Mesenchymal stem cell (in vitro differentiated cells and primary cell): Measurements from ENCODE around the gene AJAP1.

Source experiments
- DNase-seq: peaks from one replicate; pipeline ENCODE4 v3.0.0-alpha.2; 2013
- H2AFZ ChIP-seq: one replicate; pipeline ENCODE4 v1.6.1; 2013; ENCODE audit warnings: low read depth, mild to moderate bottlenecking, control low read depth, inconsistent platforms, low read length, moderate library complexity
- H2AK5ac ChIP-seq: 2 replicates; pipeline ENCODE4 v1.6.1; 2013; ENCODE audit warnings: low read length, moderate library complexity, mild to moderate bottlenecking, inconsistent platforms; ENCODE audit not compliant: severe bottlenecking
- H2BK120ac ChIP-seq: one replicate; pipeline ENCODE4 v1.6.1; 2013; ENCODE audit warnings: low read depth, mild to moderate bottlenecking, inconsistent platforms, low read length, moderate library complexity
- H2BK12ac ChIP-seq, 2 experiments: one replicate each; pipeline ENCODE4 v1.6.1; 2013; ENCODE audit warnings: inconsistent platforms in 2 of 2, low read length in 2 of 2, mild to moderate bottlenecking in 2 of 2, moderate library complexity in 2 of 2, control low read depth in 1 of 2
- H2BK15ac ChIP-seq: one replicate; pipeline ENCODE4 v1.6.1; 2013; ENCODE audit warnings: mild to moderate bottlenecking, low read depth, inconsistent platforms; ENCODE audit not compliant: poor library complexity, severe bottlenecking
- H2BK5ac ChIP-seq: 2 replicates; pipeline ENCODE4 v1.6.1; 2013; ENCODE audit warnings: low read depth, mild to moderate bottlenecking, low read length, control low read depth, inconsistent platforms; ENCODE audit not compliant: poor library complexity, severe bottlenecking
- H3K14ac ChIP-seq, 2 experiments: one replicate each; pipeline ENCODE4 v1.6.1; 2013; ENCODE audit warnings: inconsistent platforms in 2 of 2, low read length in 2 of 2, control low read depth in 1 of 2, mild to moderate bottlenecking in 1 of 2, moderate library complexity in 1 of 2
- H3K18ac ChIP-seq, 2 experiments: one replicate each; pipeline ENCODE4 v1.6.1; 2013; ENCODE audit warnings: inconsistent platforms in 2 of 2, low read length in 2 of 2, control low read depth in 1 of 2, low read depth in 1 of 2, mild to moderate bottlenecking in 1 of 2
- H3K23ac ChIP-seq, 2 experiments: one replicate each; pipeline ENCODE4 v1.6.1; 2013; ENCODE audit warnings: inconsistent platforms in 2 of 2, low read length in 2 of 2, mild to moderate bottlenecking in 2 of 2, moderate library complexity in 2 of 2, control low read depth in 1 of 2
- H3K27ac ChIP-seq: 2 replicates; pipeline ENCODE4 v1.5.1; 2013; ENCODE audit warnings: mild to moderate bottlenecking, moderate library complexity, low read length, control low read depth, inconsistent platforms; ENCODE audit not compliant: poor library complexity, severe bottlenecking
- H3K27me3 ChIP-seq, 2 experiments: 2 replicates each; pipeline versions ENCODE4 v1.6.1 to v1.7.0; 2013; ENCODE audit warnings: low read length in 2 of 2, mild to moderate bottlenecking in 2 of 2, moderate library complexity in 2 of 2, control low read depth in 1 of 2, inconsistent platforms in 1 of 2; ENCODE audit not compliant: control insufficient read depth in 1 of 2, insufficient read depth in 1 of 2
- H3K36me3 ChIP-seq, 2 experiments: 2 replicates each; pipeline versions ENCODE4 v1.6.1 to v1.7.0; 2013; ENCODE audit warnings: low read length in 2 of 2, control low read depth in 1 of 2, inconsistent platforms in 1 of 2, low read depth in 1 of 2, mild to moderate bottlenecking in 1 of 2; ENCODE audit not compliant: insufficient read depth in 2 of 2, control insufficient read depth in 1 of 2
- H3K4ac ChIP-seq, 2 experiments: one replicate each; pipeline ENCODE4 v1.6.1; 2013; ENCODE audit warnings: inconsistent platforms in 2 of 2, low read length in 2 of 2, mild to moderate bottlenecking in 2 of 2, moderate library complexity in 2 of 2, control low read depth in 1 of 2, low read depth in 1 of 2
- H3K4me1 ChIP-seq: 2 replicates; pipeline ENCODE4 v1.6.1; 2013; ENCODE audit warnings: low read depth, low read length, control low read depth; ENCODE audit not compliant: control insufficient read depth, insufficient read depth
- H3K4me2 ChIP-seq: 2 replicates; pipeline ENCODE4 v1.6.1; 2013; ENCODE audit warnings: low read length, mild to moderate bottlenecking, inconsistent platforms; ENCODE audit not compliant: poor library complexity, severe bottlenecking
- H3K4me3 ChIP-seq, 2 experiments: 2 replicates each; pipeline versions ENCODE4 v1.5.1 to v1.7.0; 2013; ENCODE audit warnings: low read length in 2 of 2, mild to moderate bottlenecking in 2 of 2, control low read depth in 1 of 2, low read depth in 1 of 2; ENCODE audit not compliant: insufficient read depth in 1 of 2
- H3K79me1 ChIP-seq: replicated peaks from 2 replicates; pipeline ENCODE4 v1.6.1; 2013; ENCODE audit warnings: mild to moderate bottlenecking, control low read depth, low read length, inconsistent platforms; ENCODE audit not compliant: poor library complexity, severe bottlenecking
- H3K9ac ChIP-seq: 2 replicates; pipeline ENCODE4 v1.7.0; 2013; ENCODE audit warnings: mild to moderate bottlenecking, low read length, moderate library complexity
- H3K9me3 ChIP-seq: 2 replicates; pipeline ENCODE4 v1.7.0; 2013; ENCODE audit warnings: mild to moderate bottlenecking, low read length; ENCODE audit not compliant: control insufficient read depth
- H4K8ac ChIP-seq: one replicate; pipeline ENCODE4 v1.6.1; 2013; ENCODE audit warnings: inconsistent platforms, mild to moderate bottlenecking, low read length, moderate library complexity
- H4K91ac ChIP-seq: one replicate; pipeline ENCODE4 v1.6.1; 2013; ENCODE audit warnings: mild to moderate bottlenecking, low read length, inconsistent platforms
- whole genome bisulfite sequencing: methylation state at CpG from one replicate; pipeline ENCODE4 v1.1.7; 2013; ENCODE audit warnings: mixed read lengths; 5-methylcytosine and 5-hydroxymethylcytosine counted together

The AJAP1 gene

DNA sequence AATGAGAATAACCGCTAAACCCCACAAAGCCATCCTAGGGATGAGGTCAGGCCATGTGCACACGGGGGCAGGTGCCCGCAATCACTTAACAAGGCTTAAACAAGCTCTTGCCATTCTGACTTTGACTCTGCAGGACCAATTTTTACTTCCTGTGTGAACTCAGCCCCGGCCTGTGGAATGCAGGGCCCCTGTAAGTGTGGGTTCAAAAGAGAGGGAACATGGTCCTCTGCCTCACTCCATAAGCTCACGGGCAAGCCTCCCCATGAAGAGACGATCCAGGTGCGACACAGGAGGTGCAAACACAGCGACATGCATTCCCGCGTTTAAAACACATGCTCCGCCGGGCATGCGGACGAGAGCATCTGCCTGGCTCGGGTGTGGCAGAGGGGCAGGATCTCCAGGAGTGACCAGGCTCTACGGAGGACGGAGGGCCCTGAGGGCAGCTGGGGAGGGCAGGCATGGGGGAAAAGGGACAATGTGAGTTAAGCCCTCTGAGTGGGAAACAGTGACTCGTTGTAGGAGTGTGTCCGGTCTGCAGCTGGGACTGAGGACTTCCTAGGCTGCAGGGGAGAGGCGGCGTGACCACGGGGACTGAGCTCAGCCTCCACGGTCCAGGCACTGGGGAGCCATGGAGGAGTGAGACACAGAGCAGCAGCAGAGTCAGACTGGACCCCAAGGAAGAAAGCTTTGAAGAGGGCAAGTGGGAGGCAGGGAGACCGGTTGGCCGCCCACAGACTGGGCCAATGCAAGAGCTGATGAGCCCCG lies 40.6 kb upstream of the AJAP1 start:
- Histone ChIP-seq H3K9ac (no peak overlapping the region), H3K27me3 (no peaks in the 10 kb centered on the region), H2BK12ac (no peak overlapping the region), H2BK120ac (no peak overlapping the region), H3K4ac (no peak overlapping the region), H2BK15ac (no peak overlapping the region), H2BK5ac (no peak overlapping the region), H3K18ac (no peak overlapping the region), H3K9me3 (peaks cover 23% of the 10 kb centered on the region), H3K27ac (no peak overlapping the region), H3K14ac (no peak overlapping the region), H3K4me1 (no peaks in the 10 kb centered on the region), H3K36me3 (no peaks in the 10 kb centered on the region), H2AFZ (no peak overlapping the region), H3K4me3 (no peak overlapping the region), H3K23ac (no peak overlapping the region), H3K4me2 (no peak overlapping the region), H4K91ac (peak overlapping the region; percentile 41), H3K79me1 (no peaks in the 10 kb centered on the region), H4K8ac (no peak overlapping the region), H2AK5ac (no peak overlapping the region)
- DNase-seq, result no peak
- WGBS, result 81% methylated on average over 26 of the region's 26 CpGs

- Histone ChIP-seq H3K79me1 (no peaks in the 10 kb centered on the region), H2AK5ac (no peak overlapping the region), H2BK12ac (no peak overlapping the region), H3K9ac (no peak overlapping the region), H3K36me3 (no peaks in the 10 kb centered on the region), H2AFZ (no peak overlapping the region), H2BK5ac (no peak overlapping the region), H4K91ac (no peak overlapping the region), H3K4me3 (no peak overlapping the region), H3K4ac (no peak overlapping the region), H3K9me3 (peaks cover 18% of the 10 kb centered on the region), H3K14ac (no peak overlapping the region), H3K4me1 (no peaks in the 10 kb centered on the region), H3K27me3 (no peaks in the 10 kb centered on the region), H3K23ac (no peak overlapping the region), H3K4me2 (no peak overlapping the region), H3K18ac (no peak overlapping the region), H2BK120ac (no peak overlapping the region), H4K8ac (no peak overlapping the region), H2BK15ac (no peak overlapping the region), H3K27ac (no peak overlapping the region)
- DNase-seq, result no peak
- 71% methylated on average over 15 of the region's 15 CpGs for WGBS
Observed at GRCh38 chr1:4614371-4615137, 39.9 kb upstream of the AJAP1 start.

GRCh38 chr1:4615138-4615470 lies 39.3 kb upstream of the AJAP1 start:
- H3K9me3 ChIP-seq, result peaks cover 12% of the 10 kb centered on the region
- WGBS, result 86% methylated on average over 15 of the region's 15 CpGs

DNA sequence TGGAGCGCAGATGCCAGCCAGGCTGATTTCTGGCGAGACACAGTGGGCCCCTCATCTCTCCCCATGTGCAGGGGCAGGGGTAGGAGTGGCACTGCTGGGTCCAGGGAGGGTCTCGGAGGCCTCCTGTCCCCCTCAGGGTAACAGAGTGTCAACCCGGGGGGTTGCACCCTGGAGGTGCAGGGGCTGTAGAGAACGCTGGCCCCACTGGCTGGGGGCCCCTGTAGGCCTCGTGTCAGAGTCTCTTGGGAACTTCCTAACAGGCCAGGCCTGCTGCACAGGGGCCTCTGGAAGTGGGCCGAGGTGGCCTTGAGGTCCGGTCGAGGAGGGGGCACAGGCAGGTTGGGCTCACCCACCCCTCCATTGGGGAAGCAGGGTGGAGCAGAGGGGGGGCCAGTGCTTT lies 38.9 kb upstream of the AJAP1 start:
- H3K27me3 ChIP-seq, result no peaks in the 10 kb centered on the region
- no peak overlapping the region for H3K27ac ChIP-seq
- no peaks in the 10 kb centered on the region for H3K79me1 ChIP-seq
- H3K18ac ChIP-seq, result no peak overlapping the region
- no peak overlapping the region for H3K23ac ChIP-seq
- H2BK5ac ChIP-seq, result no peak overlapping the region
- no peaks in the 10 kb centered on the region for H3K36me3 ChIP-seq
- no peak overlapping the region for H4K8ac ChIP-seq
- 81% methylated on average over 9 of the region's 9 CpGs for WGBS
- H4K91ac ChIP-seq, result no peak overlapping the region
- no peak overlapping the region for H3K4me2 ChIP-seq
- H2BK15ac ChIP-seq, result no peak overlapping the region
- H3K14ac ChIP-seq, result no peak overlapping the region
- no peak overlapping the region for H2BK120ac ChIP-seq
- H2BK12ac ChIP-seq, result no peak overlapping the region
- no peaks in the 10 kb centered on the region for H3K4me1 ChIP-seq
- peaks cover 8% of the 10 kb centered on the region for H3K9me3 ChIP-seq
- H3K4me3 ChIP-seq, result no peak overlapping the region
- no peak for DNase-seq
- no peak overlapping the region for H3K4ac ChIP-seq
- no peak overlapping the region for H2AFZ ChIP-seq
- no peak overlapping the region for H2AK5ac ChIP-seq
- no peak overlapping the region for H3K9ac ChIP-seq

More at GRCh38 chr1:4615138-4615470, 39.3 kb upstream of the AJAP1 start:
- no peak overlapping the region for H4K91ac ChIP-seq
- H3K9ac ChIP-seq, result no peak overlapping the region
- H3K79me1 ChIP-seq, result no peaks in the 10 kb centered on the region
- H3K27me3 ChIP-seq, result no peaks in the 10 kb centered on the region
- H2BK12ac ChIP-seq, result no peak overlapping the region
- H2BK15ac ChIP-seq, result no peak overlapping the region
- no peak overlapping the region for H3K23ac ChIP-seq
- H3K4me3 ChIP-seq, result no peak overlapping the region
- H3K14ac ChIP-seq, result no peak overlapping the region
- no peak overlapping the region for H2BK120ac ChIP-seq
- H4K8ac ChIP-seq, result no peak overlapping the region
- no peak overlapping the region for H3K4me2 ChIP-seq
- H2AFZ ChIP-seq, result no peak overlapping the region
- no peak overlapping the region for H2AK5ac ChIP-seq
- no peak overlapping the region for H3K4ac ChIP-seq
- H3K4me1 ChIP-seq, result no peaks in the 10 kb centered on the region
- no peaks in the 10 kb centered on the region for H3K36me3 ChIP-seq
- no peak overlapping the region for H3K18ac ChIP-seq
- no peak overlapping the region for H3K27ac ChIP-seq
- no peak for DNase-seq
- H2BK5ac ChIP-seq, result no peak overlapping the region
